Neural progenitor cell (in vitro differentiated cells): ENCODE measurements around the gene CCDC141.

ENCODE experiments used
- EZH2phosphoT487 ChIP-seq: fragments of 200-600 bp; sonication (generic); IDR thresholded peaks from 2 replicates; pipeline ENCODE4 v1.6.1; 2017; ENCODE audit warnings: antibody characterized with exemption
- TF ChIP-seq, protein P1 (sequence below): fragments of 200-600 bp; sonication (generic); IDR thresholded peaks from 2 replicates; pipeline ENCODE4 v1.5.1; 2017; ENCODE audit warnings: antibody characterized with exemption, mild to moderate bottlenecking

DNA sequence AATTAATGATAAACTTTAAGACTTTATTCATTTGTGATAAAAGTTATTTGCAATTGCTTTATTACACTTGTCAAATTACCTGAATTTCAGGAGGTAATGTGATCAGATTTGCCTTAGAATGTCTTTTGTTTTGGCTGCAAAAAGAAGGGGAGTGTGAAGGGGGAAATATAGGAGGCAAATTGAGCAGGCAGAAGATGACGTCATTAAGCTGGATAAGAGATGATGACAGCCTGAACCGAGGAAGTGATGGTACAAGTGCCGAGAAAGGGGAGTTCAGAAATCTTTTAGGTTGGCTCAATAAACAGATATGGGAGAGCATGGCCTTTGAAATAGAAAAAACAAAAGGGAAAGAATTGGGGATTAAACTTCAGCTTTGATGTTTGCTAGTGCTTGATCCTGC lies 169.7 kb downstream of the CCDC141 start:
- TF ChIP-seq, protein P1, sequence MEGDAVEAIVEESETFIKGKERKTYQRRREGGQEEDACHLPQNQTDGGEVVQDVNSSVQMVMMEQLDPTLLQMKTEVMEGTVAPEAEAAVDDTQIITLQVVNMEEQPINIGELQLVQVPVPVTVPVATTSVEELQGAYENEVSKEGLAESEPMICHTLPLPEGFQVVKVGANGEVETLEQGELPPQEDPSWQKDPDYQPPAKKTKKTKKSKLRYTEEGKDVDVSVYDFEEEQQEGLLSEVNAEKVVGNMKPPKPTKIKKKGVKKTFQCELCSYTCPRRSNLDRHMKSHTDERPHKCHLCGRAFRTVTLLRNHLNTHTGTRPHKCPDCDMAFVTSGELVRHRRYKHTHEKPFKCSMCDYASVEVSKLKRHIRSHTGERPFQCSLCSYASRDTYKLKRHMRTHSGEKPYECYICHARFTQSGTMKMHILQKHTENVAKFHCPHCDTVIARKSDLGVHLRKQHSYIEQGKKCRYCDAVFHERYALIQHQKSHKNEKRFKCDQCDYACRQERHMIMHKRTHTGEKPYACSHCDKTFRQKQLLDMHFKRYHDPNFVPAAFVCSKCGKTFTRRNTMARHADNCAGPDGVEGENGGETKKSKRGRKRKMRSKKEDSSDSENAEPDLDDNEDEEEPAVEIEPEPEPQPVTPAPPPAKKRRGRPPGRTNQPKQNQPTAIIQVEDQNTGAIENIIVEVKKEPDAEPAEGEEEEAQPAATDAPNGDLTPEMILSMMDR, result no peak
- no peak for TF ChIP-seq EZH2phosphoT487
